NCI-H510A (cell line): Measurements from ENCODE around the gene EVPL.
"Not testable (repeated sequence)": the region's sequence is repeated elsewhere in the genome, so short reads cannot be mapped to it uniquely, and the experiment has no call there.

Experiments used
- DNase-seq: peaks from one replicate; lab custom pipeline; 2025; lab: John Stamatoyannopoulos, UW

EVPL gene

GRCh38 chr17:76048025-76048605 lies 21.0 kb upstream of the EVPL start:
- no peak for DNase-seq

- DNase-seq: no peak
These were observed 19.0 kb upstream of the EVPL start for GRCh38 chr17:76046064-76046463.

GRCh38 chr17:76044475-76045007 lies 17.4 kb upstream of the EVPL start:
- not testable (repeated sequence) for DNase-seq

- not testable (repeated sequence) for DNase-seq
These were observed 15.8 kb upstream of the EVPL start for GRCh38 chr17:76042868-76043267.

- no peak for DNase-seq
These were observed 13.3 kb upstream of the EVPL start for GRCh38 chr17:76040376-76040775.

GRCh38 chr17:76039121-76039520 lies 12.0 kb upstream of the EVPL start:
- no peak for DNase-seq

- no peak for DNase-seq
These were observed 10.9 kb upstream of the EVPL start for GRCh38 chr17:76038050-76038449.

- no peak for DNase-seq
These were observed 9.6 kb upstream of the EVPL start for GRCh38 chr17:76036497-76037261.

GRCh38 chr17:76034428-76035350 lies 7.6 kb upstream of the EVPL start:
- no peak for DNase-seq

- DNase-seq: no peak
These were observed 6.0 kb upstream of the EVPL start for GRCh38 chr17:76033139-76033538.

- DNase-seq: no peak
These were observed 5.6 kb upstream of the EVPL start for GRCh38 chr17:76032780-76033108.

GRCh38 chr17:76032073-76032779 lies 5.1 kb upstream of the EVPL start:
- no peak for DNase-seq

GRCh38 chr17:76026714-76027158 lies 370 bp downstream of the EVPL start:
- DNase-seq: no peak

GRCh38 chr17:76025294-76025693 lies 1.8 kb downstream of the EVPL start:
- no peak for DNase-seq

GRCh38 chr17:76024353-76024752 lies 2.8 kb downstream of the EVPL start:
- no peak for DNase-seq

GRCh38 chr17:76023900-76024237 lies 3.2 kb downstream of the EVPL start:
- DNase-seq: no peak

GRCh38 chr17:76022973-76023899 lies 3.9 kb downstream of the EVPL start:
- DNase-seq: no peak

- DNase-seq: no peak
These were observed 4.8 kb downstream of the EVPL start for GRCh38 chr17:76022285-76022684.

GRCh38 chr17:76019833-76020467 lies 7.2 kb downstream of the EVPL start:
- no peak for DNase-seq

GRCh38 chr17:76018801-76019200 lies 8.3 kb downstream of the EVPL start:
- no peak for DNase-seq

GRCh38 chr17:76018340-76018680 lies 8.8 kb downstream of the EVPL start:
- no peak for DNase-seq
